NT2/D1 (cell line): Measurements from ENCODE around the gene LYPD6B.

Experiments used
- DNase-seq: peaks from one replicate; pipeline ENCODE4 v3.0.0-alpha.2; 2011; ENCODE audit warnings: low read depth, low spot score
- H3K27me3 ChIP-seq: 2 replicates; pipeline ENCODE4 v1.6.0; 2011; ENCODE audit warnings: mild to moderate bottlenecking; ENCODE audit not compliant: insufficient read length, insufficient read depth
- H3K36me3 ChIP-seq: 2 replicates; pipeline ENCODE4 v1.6.1; 2011; ENCODE audit warnings: mild to moderate bottlenecking, low read length, mixed read lengths; ENCODE audit not compliant: insufficient read depth, insufficient read length
- H3K4me1 ChIP-seq: 2 replicates; pipeline ENCODE4 v1.5.1; 2011; ENCODE audit not compliant: insufficient read depth, insufficient read length
- H3K4me3 ChIP-seq: 2 replicates; pipeline ENCODE4 v1.5.1; 2011; ENCODE audit warnings: low read depth; ENCODE audit not compliant: insufficient read length
- H3K9ac ChIP-seq: 2 replicates; pipeline ENCODE4 v1.6.0; 2011; ENCODE audit warnings: low read depth; ENCODE audit not compliant: insufficient read length
- H3K9me3 ChIP-seq: 2 replicates; pipeline ENCODE4 v1.5.1; 2011; ENCODE audit warnings: mild to moderate bottlenecking, low read length; ENCODE audit not compliant: insufficient read depth
- SUZ12 ChIP-seq: IDR thresholded peaks from 2 replicates; pipeline ENCODE4 v1.6.1; 2011; ENCODE audit not compliant: insufficient read length, insufficient read depth; ENCODE audit errors: extremely low read depth
- YY1 ChIP-seq: IDR thresholded peaks from 2 replicates; pipeline ENCODE4 v1.6.1; 2011; ENCODE audit not compliant: insufficient read length, insufficient read depth
- ZNF274 ChIP-seq: IDR thresholded peaks from 2 replicates; pipeline ENCODE4 v1.6.1; 2011; ENCODE audit warnings: mild to moderate bottlenecking, low read depth, low read length

Gene LYPD6B

DNA sequence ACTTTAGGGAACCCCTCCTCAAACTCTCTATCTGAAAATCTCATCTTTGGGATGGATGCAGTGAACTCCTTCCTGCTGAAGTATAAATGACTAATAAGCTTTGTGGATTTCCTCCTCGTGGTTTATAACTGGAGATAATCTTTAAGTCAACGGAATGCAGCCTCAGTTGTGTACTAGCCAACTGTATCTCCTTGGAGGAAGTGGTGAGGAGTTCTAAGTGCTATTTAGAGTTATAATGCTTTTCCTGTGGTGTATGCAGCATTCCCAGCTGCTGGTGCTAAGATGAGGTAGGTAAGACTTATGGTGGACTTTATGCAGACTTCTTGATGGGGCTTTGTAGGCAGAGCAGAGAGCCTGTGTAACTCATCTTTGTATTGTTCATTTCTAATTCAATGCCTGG lies 90.9 kb downstream of the LYPD6B start:
- no peak for TF ChIP-seq SUZ12
- no peak for TF ChIP-seq ZNF274
- TF ChIP-seq YY1, result no peak
- DNase-seq, result no peak
- no peaks in the 10 kb centered on the region for H3K36me3 ChIP-seq
- no peaks in the 10 kb centered on the region for H3K9me3 ChIP-seq
- no peaks in the 10 kb centered on the region for H3K27me3 ChIP-seq
- H3K4me1 ChIP-seq, result no peaks in the 10 kb centered on the region
- no peak overlapping the region for H3K4me3 ChIP-seq
- H3K9ac ChIP-seq, result no peak overlapping the region

DNA sequence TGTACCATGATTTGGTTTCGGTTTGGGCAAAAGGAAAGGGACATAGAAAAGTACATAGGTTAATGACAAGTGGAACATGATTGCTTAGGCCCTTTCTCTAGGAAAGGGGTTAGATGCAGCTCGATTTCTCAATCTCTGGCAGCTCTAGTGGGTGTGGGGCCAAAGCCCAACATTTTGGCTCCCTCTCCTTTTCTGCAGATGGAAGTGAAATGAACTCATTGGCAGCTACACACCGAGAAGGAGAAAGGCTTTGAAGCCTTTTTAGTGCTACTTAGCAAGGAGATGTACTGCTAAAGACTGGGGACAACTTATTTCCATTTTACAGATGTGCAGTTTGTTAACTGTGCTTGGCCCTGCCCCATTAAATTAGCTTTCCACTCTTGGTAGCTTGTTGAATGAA lies 93.8 kb downstream of the LYPD6B start:
- H3K9ac ChIP-seq, result no peak overlapping the region
- H3K9me3 ChIP-seq, result no peaks in the 10 kb centered on the region
- H3K4me1 ChIP-seq, result no peaks in the 10 kb centered on the region
- H3K27me3 ChIP-seq, result no peaks in the 10 kb centered on the region
- H3K36me3 ChIP-seq, result no peaks in the 10 kb centered on the region
- no peak overlapping the region for H3K4me3 ChIP-seq
- TF ChIP-seq YY1 (no peak), SUZ12 (no peak), ZNF274 (no peak)
- no peak for DNase-seq

DNA sequence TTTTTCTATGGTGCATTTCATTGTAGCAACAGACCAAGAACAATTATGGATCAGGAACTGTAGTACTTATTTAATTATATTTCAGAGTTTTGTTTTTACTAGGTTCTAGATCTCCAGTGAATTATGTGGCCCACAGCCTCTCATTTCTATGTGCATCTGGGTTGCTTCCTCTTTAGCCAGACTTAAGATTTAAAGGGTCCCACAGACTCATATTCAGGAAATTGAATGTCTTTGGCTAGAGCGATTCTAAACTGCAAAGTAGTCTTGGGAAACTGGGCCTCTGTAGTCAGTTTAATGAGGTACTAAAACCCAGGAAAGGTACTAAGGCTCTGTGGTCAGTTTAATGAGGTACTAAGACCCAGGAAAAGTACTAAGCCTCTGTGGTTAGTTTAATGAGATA lies 94.4 kb downstream of the LYPD6B start:
- Histone ChIP-seq H3K9ac (no peak overlapping the region), H3K36me3 (no peaks in the 10 kb centered on the region), H3K4me3 (no peak overlapping the region), H3K27me3 (no peaks in the 10 kb centered on the region), H3K4me1 (no peaks in the 10 kb centered on the region), H3K9me3 (no peaks in the 10 kb centered on the region)
- no peak for DNase-seq
- TF ChIP-seq ZNF274, result no peak

DNA sequence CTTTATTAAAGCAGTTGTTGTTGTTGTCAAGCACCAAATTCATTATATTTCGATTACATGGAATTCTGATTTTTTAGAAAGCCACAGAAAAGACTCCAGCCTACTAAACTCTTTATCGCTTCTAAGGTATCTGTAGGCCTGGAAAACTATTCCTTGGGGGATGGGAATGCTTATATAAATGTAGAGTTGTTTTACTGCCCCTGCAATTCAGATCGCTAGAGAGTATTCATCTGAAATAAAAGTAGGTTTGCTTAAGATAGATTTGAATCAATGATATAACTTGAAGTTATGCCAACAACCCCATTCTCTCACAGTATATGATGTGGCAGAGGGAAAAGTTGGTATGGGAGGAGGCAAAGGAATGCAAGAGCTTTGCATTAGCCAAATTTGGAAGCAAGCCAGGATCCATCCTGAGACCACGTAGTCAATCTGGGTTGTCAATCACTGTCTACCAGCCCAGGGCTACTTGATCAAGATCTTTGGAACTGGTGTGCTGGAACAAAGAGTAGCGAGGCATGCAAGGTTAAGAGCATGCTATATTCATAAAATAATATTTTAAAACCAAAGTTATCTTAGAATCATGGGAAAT lies 95.9 kb downstream of the LYPD6B start:
- TF ChIP-seq YY1 (no peak), SUZ12 (no peak), ZNF274 (no peak)
- Histone ChIP-seq H3K27me3 (no peaks in the 10 kb centered on the region), H3K4me1 (no peaks in the 10 kb centered on the region), H3K4me3 (no peak overlapping the region), H3K36me3 (no peaks in the 10 kb centered on the region), H3K9me3 (no peaks in the 10 kb centered on the region), H3K9ac (no peak overlapping the region)
- no peak for DNase-seq

DNA sequence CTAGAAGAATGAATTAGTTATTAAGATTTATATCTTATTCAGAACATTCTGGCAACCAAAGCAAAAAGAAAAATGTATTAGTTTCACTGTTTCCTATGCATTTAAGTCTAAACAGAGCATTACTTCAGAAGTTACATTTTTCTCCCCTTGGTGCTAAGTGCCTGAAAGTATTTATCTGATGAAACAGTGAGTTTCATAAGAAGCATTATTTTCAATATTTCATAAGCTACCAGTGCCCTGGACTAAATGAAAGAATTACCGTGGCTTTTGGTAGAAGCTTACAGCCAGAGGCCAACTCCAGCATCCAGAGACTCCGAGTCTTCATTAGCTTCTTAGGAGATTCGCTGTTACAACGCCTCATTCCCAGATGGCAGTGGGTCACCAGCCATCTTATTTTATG lies 97.6 kb downstream of the LYPD6B start:
- TF ChIP-seq SUZ12, result no peak
- TF ChIP-seq ZNF274, result no peak
- no peak for TF ChIP-seq YY1
- no peaks in the 10 kb centered on the region for H3K9me3 ChIP-seq
- H3K36me3 ChIP-seq, result no peaks in the 10 kb centered on the region
- H3K4me1 ChIP-seq, result no peaks in the 10 kb centered on the region
- DNase-seq, result no peak
- H3K9ac ChIP-seq, result no peak overlapping the region
- H3K4me3 ChIP-seq, result no peak overlapping the region
- H3K27me3 ChIP-seq, result no peaks in the 10 kb centered on the region

DNA sequence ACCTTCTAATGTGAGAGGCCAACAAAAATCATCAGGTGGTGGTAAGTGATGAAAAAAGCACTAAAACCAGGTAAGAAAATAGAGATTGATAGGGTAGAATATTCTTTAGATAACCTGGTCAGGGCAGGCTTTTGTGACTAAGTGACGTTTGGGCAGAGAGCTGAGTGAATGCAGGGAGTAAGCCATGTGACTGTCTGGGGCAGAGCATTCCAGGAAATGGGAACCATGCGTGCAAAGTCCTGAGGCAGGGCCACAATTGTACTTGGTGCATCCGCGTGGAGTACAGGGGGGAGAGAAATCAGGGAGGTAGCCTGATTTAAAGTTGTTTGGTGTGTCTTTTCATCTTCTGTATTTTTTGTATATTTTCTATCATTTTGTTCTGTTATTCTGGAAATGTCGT lies 102.5 kb downstream of the LYPD6B start:
- Histone ChIP-seq H3K36me3 (no peaks in the 10 kb centered on the region), H3K27me3 (no peaks in the 10 kb centered on the region), H3K9ac (no peak overlapping the region), H3K9me3 (no peaks in the 10 kb centered on the region), H3K4me1 (no peaks in the 10 kb centered on the region), H3K4me3 (no peak overlapping the region)
- TF ChIP-seq YY1, result no peak
- TF ChIP-seq ZNF274, result no peak
- no peak for TF ChIP-seq SUZ12
- no peak for DNase-seq

DNA sequence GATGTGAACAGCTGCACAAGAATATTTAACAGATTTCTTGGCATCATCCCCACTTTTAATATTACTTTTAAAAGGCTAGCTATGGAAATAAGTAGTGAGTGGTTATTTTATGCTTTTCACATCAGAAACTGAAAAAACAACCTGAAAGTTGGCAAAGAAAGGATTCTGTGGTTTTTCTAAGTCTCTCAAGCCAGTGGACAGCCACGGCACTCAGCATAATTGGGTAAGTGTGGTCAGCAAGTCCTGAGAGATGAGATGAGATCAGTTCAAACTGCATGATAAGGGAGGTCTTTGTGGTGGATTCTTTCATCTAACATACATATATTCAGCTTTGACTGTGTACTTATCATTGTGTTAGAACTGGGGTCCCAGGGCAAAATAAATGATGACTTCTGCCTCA lies 105.2 kb downstream of the LYPD6B start:
- Histone ChIP-seq H3K27me3 (no peaks in the 10 kb centered on the region), H3K4me3 (no peak overlapping the region), H3K4me1 (no peaks in the 10 kb centered on the region), H3K9ac (no peak overlapping the region), H3K36me3 (no peaks in the 10 kb centered on the region), H3K9me3 (no peaks in the 10 kb centered on the region)
- TF ChIP-seq ZNF274 (no peak), YY1 (no peak), SUZ12 (no peak)
- DNase-seq, result no peak
